ENCODE results near the gene STK32C. TPM values are rescaled to one million over a fixed set of nuclear protein-coding genes. Genes with fewer than 3 reads are reported as not detected.
"Not testable (repeated sequence)": the region's sequence is repeated elsewhere in the genome, so short reads cannot be mapped to it uniquely, and the experiment has no call there.

The STK32C gene
- total RNA-seq, 2 donors from 2014 or later: 8.4 to 9.9 TPM

- TF ChIP-seq CTCF (conservative IDR thresholded peaks at IDR 0.05): no peak
- no peak overlapping the region for H3K4me3 ChIP-seq (ENCODE audit: low read length)
- no peaks in the 10 kb centered on the region for H3K4me1 ChIP-seq (ENCODE audit: control insufficient read depth, insufficient read depth, low read length)
- H3K36me3 ChIP-seq (ENCODE audit: control insufficient read depth, insufficient read depth, low read length): no peaks in the 10 kb centered on the region
- H3K9ac ChIP-seq (ENCODE audit: extremely low read depth, low read length, poor library complexity, severe bottlenecking): no peak overlapping the region
- no peaks in the 10 kb centered on the region for H3K27me3 ChIP-seq (ENCODE audit: control insufficient read depth, insufficient read depth, low read length, poor library complexity, severe bottlenecking)
- Mint-ChIP-seq H3K9me3 (no peaks in the 10 kb centered on the region), H3K36me3 (ENCODE audit: low read depth) (no peaks in the 10 kb centered on the region), H3K4me3 (no peak overlapping the region), H3K27me3 (ENCODE audit: insufficient read depth) (peaks cover under 1% of the 10 kb centered on the region), H3K4me1 (no peaks in the 10 kb centered on the region), H3K27ac (no peak overlapping the region)
- WGBS, 2 experiments (ENCODE audit: insufficient coverage in 1 of 2, insufficient read length in 1 of 2): 79 to 83% methylated on average over 22 to 28 of the region's 28 CpGs
- H3K9me3 ChIP-seq (ENCODE audit: control insufficient read depth, low read length): no peaks in the 10 kb centered on the region
- DNase-seq: peak; percentile 53
- H3K27ac ChIP-seq (ENCODE audit: low read depth, low read length): no peak overlapping the region
These were observed 9.5 kb downstream of the STK32C start for GRCh38 chr10:132298038-132298881.

GRCh38 chr10:132297526-132297925, 10.2 kb downstream of the STK32C start:
- Histone ChIP-seq H3K4me1 (ENCODE audit: control insufficient read depth, insufficient read depth, low read length) (no peaks in the 10 kb centered on the region), H3K9ac (ENCODE audit: extremely low read depth, low read length, poor library complexity, severe bottlenecking) (no peak overlapping the region), H3K36me3 (ENCODE audit: control insufficient read depth, insufficient read depth, low read length) (no peaks in the 10 kb centered on the region), H3K27me3 (ENCODE audit: control insufficient read depth, insufficient read depth, low read length, poor library complexity, severe bottlenecking) (no peaks in the 10 kb centered on the region), H3K27ac (ENCODE audit: low read depth, low read length) (no peak overlapping the region), H3K9me3 (ENCODE audit: control insufficient read depth, low read length) (no peaks in the 10 kb centered on the region), H3K4me3 (ENCODE audit: low read length) (no peak overlapping the region)
- Mint-ChIP-seq H3K9me3 (no peaks in the 10 kb centered on the region), H3K4me3 (no peak overlapping the region), H3K4me1 (no peaks in the 10 kb centered on the region), H3K27ac (no peak overlapping the region), H3K27me3 (ENCODE audit: insufficient read depth) (no peaks in the 10 kb centered on the region), H3K36me3 (ENCODE audit: low read depth) (no peaks in the 10 kb centered on the region)
- TF ChIP-seq CTCF (conservative IDR thresholded peaks at IDR 0.05): peak; percentile 49
- WGBS, 2 experiments (ENCODE audit: insufficient coverage in 1 of 2, insufficient read length in 1 of 2): 58 to 77% methylated on average over 8 to 9 of the region's 9 CpGs
- DNase-seq: peak; percentile 57

- Mint-ChIP-seq H3K27me3 (ENCODE audit: insufficient read depth) (no peaks in the 10 kb centered on the region), H3K9me3 (no peaks in the 10 kb centered on the region), H3K27ac (no peak overlapping the region), H3K36me3 (ENCODE audit: low read depth) (no peaks in the 10 kb centered on the region), H3K4me1 (no peaks in the 10 kb centered on the region), H3K4me3 (no peak overlapping the region)
- TF ChIP-seq CTCF (conservative IDR thresholded peaks at IDR 0.05): no peak
- no peak overlapping the region for H3K27ac ChIP-seq (ENCODE audit: low read depth, low read length)
- no peaks in the 10 kb centered on the region for H3K9me3 ChIP-seq (ENCODE audit: control insufficient read depth, low read length)
- no peak overlapping the region for H3K4me3 ChIP-seq (ENCODE audit: low read length)
- no peaks in the 10 kb centered on the region for H3K4me1 ChIP-seq (ENCODE audit: control insufficient read depth, insufficient read depth, low read length)
- WGBS, 2 experiments (ENCODE audit: insufficient coverage in 1 of 2, insufficient read length in 1 of 2): 92 to 94% methylated on average over 15 to 28 of the region's 28 CpGs
- H3K9ac ChIP-seq (ENCODE audit: extremely low read depth, low read length, poor library complexity, severe bottlenecking): no peak overlapping the region
- DNase-seq: peak; percentile 29
- H3K36me3 ChIP-seq (ENCODE audit: control insufficient read depth, insufficient read depth, low read length): no peaks in the 10 kb centered on the region
- H3K27me3 ChIP-seq (ENCODE audit: control insufficient read depth, insufficient read depth, low read length, poor library complexity, severe bottlenecking): no peaks in the 10 kb centered on the region
These were observed 10.9 kb downstream of the STK32C start for GRCh38 chr10:132296666-132297443.

- H3K27me3 Mint-ChIP-seq (ENCODE audit: insufficient read depth); H3K36me3 ChIP-seq (ENCODE audit: control insufficient read depth, insufficient read depth, low read length); H3K9ac ChIP-seq (ENCODE audit: extremely low read depth, low read length, poor library complexity, severe bottlenecking); H3K9me3 Mint-ChIP-seq; H3K27ac Mint-ChIP-seq; H3K4me1 Mint-ChIP-seq; H3K36me3 Mint-ChIP-seq (ENCODE audit: low read depth); DNase-seq; H3K4me1 ChIP-seq (ENCODE audit: control insufficient read depth, insufficient read depth, low read length); H3K27ac ChIP-seq (ENCODE audit: low read depth, low read length); H3K27me3 ChIP-seq (ENCODE audit: control insufficient read depth, insufficient read depth, low read length, poor library complexity, severe bottlenecking); H3K4me3 Mint-ChIP-seq; H3K4me3 ChIP-seq (ENCODE audit: low read length); H3K9me3 ChIP-seq (ENCODE audit: control insufficient read depth, low read length): not testable (repeated sequence)
- 88 to 90% methylated on average over 20 to 23 of the region's 23 CpGs for WGBS, 2 experiments (ENCODE audit: insufficient coverage in 1 of 2, insufficient read length in 1 of 2)
These were observed 12.3 kb downstream of the STK32C start for GRCh38 chr10:132295481-132295880.

Measured in endodermal cell (in vitro differentiated cells).